Mammary epithelial cell (primary cell): ENCODE results near the gene LMNTD2.

Experiments used
- EZH2 ChIP-seq: IDR thresholded peaks from 2 replicates; pipeline ENCODE4 v1.6.1; 2012; ENCODE audit warnings: low read length, inconsistent platforms, borderline replicate concordance
- TF ChIP-seq, protein P1 (sequence below), 2 donors: IDR thresholded peaks in 1 of 2; conservative IDR thresholded peaks in 1 of 2; 2 replicates each; pipeline ENCODE4 v1.5.1; 2011 to 2012; ENCODE audit warnings: inconsistent platforms in 2 of 2, low read length in 2 of 2, mild to moderate bottlenecking in 2 of 2, control low read depth in 1 of 2, low read depth in 1 of 2; ENCODE audit not compliant: insufficient read depth in 1 of 2; ENCODE audit errors: extremely low read depth in 1 of 2

DNA sequence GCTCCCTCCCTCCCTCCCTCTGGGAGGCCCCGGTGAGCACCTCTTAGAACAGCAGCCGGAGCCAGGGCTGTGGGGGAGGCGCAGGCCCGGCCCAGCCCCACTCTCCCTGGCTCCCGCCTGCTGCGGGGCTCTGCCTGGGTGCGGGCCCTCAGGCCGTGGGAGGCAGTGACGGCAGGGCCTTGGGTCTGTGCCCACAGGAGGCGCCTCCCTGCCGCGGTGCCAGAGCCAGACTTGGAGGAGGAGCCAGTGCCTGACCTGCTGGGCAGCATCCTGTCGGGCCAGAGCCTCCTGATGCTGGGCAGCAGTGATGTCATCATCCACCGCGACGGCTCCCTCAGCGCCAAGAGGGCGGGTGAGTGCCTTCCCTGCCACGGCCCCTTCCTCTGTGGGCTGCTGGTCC lies 45.7 kb upstream of the LMNTD2 start:
- TF ChIP-seq EZH2 = no peak
- TF ChIP-seq, protein P1, sequence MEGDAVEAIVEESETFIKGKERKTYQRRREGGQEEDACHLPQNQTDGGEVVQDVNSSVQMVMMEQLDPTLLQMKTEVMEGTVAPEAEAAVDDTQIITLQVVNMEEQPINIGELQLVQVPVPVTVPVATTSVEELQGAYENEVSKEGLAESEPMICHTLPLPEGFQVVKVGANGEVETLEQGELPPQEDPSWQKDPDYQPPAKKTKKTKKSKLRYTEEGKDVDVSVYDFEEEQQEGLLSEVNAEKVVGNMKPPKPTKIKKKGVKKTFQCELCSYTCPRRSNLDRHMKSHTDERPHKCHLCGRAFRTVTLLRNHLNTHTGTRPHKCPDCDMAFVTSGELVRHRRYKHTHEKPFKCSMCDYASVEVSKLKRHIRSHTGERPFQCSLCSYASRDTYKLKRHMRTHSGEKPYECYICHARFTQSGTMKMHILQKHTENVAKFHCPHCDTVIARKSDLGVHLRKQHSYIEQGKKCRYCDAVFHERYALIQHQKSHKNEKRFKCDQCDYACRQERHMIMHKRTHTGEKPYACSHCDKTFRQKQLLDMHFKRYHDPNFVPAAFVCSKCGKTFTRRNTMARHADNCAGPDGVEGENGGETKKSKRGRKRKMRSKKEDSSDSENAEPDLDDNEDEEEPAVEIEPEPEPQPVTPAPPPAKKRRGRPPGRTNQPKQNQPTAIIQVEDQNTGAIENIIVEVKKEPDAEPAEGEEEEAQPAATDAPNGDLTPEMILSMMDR (conservative IDR thresholded peaks at IDR 0.05 in 1 of 2, IDR thresholded peaks at IDR 0.05 in 1 of 2; ENCODE audit: extremely low read depth in 1 of 2, insufficient read depth in 1 of 2, low read depth in 1 of 2, low read length in 2 of 2) = peak in 1 of 2 donors; percentile 3
